GM19351 (cell line): ENCODE measurements around the gene SLC38A6.
A peak's percentile ranks its signal among the peaks of the same experiment; 100 is the strongest.

Experiments
- ATAC-seq: cut with Tn5 transposase; IDR thresholded peaks from one replicate; pipeline ENCODE4 v1.9.1; 2021; ENCODE audit warnings: mild to moderate bottlenecking, moderate library complexity; ENCODE audit not compliant: unreplicated experiment

Gene SLC38A6

DNA sequence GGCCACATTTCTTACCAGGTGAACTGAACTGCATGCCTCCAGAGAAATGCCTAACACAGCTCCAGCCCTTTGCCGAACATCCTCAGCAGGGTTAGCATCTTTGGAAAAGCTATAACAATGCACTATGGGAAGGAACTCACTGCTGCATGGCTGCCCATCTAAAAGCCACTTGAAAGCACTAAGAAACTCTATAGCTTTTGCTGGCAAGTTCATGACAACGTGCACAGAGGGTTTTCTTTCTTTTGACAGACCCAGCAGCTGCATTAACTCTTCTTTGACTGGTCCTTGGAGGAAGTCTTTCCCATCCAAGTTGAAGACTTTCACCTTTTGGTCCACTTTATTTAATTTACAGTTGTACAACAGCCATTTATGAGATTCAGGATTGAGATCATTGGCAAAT is 5.5 kb upstream of the SLC38A6 start:
- no peak for ATAC-seq

DNA sequence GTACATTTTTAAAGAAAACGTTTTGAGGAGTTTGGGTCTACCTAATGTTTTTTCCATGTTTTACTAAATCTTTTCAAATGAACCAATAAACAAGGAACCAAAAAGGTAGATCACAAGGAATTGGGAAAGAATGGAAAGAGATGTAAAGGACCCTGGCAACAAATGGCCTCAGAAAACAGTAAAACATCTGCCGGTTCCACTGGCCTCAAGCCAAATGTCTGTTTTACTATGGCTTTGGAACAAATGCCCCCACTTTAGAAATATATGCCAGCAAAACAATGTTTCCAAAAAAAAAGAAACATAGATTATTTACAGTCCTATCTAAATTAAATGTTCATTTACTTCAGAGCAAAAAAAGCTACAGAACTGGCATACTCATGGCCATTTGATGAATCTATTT is 3.2 kb upstream of the SLC38A6 start:
- no peak for ATAC-seq

GRCh38 chr14:60981633-60982455 is 799 bp downstream of the SLC38A6 start:
- no peak for ATAC-seq

DNA sequence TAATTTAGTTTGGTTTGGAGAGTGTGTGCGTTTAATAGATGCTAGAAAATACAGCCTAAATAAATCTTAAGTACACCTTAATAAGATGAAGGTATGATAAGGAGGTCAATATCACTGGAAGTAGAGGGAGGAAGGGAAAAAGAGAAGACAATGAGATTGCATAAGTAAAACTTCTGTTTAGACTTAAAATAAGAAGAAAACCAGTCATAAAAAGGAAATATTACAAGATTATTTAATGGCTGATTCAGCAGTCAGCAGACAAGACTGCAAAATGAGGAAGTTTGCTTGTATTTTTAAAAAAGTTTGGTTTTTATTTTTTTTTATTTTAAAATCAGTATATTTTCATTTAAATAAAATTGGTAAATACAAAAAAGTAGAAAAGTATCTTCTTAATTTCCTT is 3.2 kb downstream of the SLC38A6 start:
- no peak for ATAC-seq

DNA sequence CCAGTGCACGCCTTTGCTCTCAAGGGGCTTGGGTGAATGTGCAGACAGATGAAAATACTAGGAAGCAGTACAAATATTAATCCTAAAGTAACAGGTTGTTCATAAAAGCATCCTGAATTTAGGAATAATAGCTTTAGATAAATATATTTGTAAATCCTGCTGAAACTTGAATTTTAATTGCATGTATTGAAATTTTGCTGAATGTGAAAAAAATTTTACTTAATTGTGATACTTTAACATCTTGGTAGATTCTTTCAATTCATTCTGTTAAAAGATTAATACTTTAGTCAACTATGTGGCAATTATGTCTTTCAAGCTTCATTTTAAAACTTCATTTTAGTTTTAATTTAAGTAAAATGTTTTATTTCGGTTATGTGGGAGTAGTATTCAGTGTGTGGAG is 5.5 kb downstream of the SLC38A6 start:
- no peak for ATAC-seq

DNA sequence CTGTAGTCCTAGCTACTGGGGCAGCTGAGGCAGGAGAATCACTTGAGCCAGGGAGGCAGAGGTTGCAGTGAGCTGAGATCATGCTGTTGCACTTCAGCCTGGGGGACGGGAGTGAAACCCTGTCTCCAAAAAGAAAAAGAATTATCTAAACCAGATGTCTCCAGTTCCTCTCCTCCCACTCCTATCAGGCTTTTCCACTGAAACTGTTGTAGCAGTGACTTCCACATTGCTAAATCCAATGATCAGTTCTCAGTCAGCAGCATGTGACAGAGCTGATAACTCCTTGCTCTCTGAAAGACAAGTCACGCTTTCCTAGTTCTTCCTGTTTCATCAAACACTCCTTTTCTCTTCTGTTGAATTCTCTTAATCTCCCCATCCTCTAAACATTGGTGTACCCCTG is 8.6 kb downstream of the SLC38A6 start:
- no peak for ATAC-seq

GRCh38 chr14:60998617-60999016 is 17.6 kb downstream of the SLC38A6 start:
- ATAC-seq = no peak

DNA sequence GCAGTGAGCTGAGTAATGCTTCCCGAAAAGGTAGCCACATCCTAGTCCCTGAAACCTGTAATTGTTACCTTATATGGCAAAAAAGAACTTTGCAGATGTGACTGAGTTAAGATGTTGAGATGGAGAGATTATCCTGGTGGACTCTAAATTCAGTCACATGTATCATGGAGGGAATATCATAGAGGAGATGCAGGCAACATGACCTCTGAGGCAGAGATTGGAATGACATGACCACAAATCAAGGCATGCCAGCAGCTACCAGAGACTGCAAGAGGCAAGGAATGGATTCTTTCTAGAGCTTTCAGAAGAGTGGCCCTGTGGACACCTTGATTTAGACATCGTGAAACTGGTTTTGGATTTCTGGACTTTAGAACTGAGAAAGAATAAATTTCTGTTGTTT is 18.5 kb downstream of the SLC38A6 start:
- no peak for ATAC-seq

DNA sequence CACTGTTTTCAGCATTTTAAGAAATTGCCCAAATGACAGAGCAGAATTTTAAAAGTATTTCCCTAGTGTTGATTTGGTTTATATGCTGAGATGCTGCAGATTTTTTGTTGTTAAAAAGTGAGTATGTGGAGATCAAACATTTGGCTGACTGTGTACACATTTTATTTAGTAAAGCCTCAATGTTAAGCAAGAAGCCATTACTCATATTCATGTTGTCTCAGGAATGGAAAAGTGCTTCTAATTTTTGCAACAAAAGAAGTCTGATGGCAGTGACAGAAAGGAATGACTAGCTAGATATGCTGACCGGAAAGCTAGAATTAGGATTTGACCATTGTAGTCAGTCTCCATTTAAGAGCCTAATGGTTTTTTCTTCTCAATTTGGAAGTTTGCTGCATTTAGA is 22.5 kb downstream of the SLC38A6 start:
- ATAC-seq = no peak

DNA sequence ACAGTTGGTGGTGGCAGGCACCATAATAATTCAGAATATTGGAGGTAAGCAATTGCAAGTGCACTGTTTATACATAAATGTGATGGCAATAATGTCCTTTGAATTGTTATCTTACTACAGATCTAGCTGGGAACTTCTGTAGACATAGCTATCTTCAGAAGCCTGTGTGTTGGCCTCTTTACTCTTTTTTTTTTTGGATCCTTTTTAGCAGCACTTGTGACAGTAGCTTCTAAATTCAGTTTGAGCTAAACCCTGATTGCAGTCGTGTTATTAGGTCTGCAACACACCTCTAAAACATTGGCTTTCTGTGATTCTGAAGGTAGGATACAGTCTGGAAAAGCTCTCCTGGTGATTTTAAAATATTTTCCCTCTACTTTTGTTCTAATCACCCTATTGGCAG is 38.5 kb downstream of the SLC38A6 start:
- ATAC-seq = no peak

GRCh38 chr14:61025251-61026223 is 44.5 kb downstream of the SLC38A6 start:
- peak; percentile 53 for ATAC-seq

DNA sequence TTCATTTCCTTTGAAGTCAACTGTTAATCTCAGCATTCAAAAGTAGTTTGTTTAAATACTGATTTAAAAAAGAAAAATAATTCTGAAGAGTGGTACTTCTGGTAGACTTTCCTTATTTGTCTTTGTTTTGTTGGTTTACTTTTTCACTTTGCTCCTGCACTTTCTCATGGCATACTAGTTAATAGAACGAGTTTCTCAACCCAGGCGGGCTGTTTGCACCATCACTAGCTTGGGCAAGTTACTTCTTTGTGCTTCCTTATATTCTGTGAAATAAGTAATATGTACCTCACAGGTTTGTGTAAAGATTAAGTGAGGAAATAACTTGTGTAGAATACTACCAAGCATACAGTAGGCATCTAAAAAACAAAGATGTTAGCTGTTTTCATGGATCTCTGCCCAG is 45.5 kb downstream of the SLC38A6 start:
- ATAC-seq = no peak

DNA sequence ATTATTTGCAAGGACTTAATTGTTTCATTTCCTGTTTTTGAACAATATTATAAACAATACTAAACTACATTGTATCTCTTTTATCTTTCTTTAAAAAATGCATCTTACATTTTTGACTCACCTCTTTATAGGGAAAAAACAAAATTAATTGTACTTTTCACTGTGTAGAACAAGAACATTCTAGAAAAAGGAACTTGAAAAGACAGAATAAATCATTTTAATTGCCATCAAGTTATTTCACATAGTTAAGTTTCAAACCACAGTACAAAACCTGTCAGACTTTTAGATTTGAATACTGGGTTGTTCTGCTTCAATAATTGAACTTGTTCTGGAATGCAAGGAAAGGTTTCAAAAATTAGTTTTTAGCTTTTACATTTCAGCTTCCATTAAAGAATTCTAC is 50.0 kb downstream of the SLC38A6 start:
- ATAC-seq = no peak

DNA sequence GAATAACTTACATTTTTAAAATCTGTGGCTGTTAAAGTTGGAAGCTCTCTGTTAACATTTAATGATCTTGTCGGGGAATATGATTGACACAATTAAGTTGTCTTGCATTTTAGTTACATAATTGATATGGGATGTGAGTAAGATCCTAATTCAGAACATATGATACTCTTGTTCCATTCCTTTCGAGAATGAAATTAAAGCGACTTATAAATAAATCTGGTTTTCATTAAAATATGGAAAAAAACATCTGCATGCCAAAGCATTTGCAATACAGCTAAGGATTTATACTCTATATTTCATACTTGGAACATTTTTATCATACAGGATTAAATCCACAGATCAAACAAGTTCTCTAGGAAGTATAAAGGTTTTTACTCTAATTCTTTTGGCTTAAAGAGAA is 52.0 kb downstream of the SLC38A6 start:
- ATAC-seq = no peak

GRCh38 chr14:61033855-61034254 is 52.8 kb downstream of the SLC38A6 start:
- ATAC-seq = no peak

- peak; percentile 91 for ATAC-seq
These were observed 53.5 kb downstream of the SLC38A6 start for GRCh38 chr14:61034416-61035120.

DNA sequence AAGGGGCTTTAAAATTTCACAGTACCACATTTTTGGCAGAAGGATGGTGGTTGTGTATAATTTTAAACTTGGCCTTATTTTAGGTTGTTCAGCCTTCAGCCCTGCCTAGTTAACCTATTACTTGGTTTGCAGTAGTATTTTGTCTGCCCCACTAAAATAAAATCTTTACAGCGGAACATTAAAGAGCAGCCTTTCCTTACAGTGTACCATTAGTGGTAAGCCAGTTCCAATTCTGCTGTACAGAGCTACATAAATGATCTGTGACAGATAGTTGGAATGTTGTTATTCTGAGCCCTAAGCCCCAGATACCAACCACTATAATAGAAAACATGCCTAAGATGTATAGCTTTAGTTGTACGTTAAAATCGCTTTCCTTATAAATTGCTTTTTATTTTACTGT is 56.2 kb downstream of the SLC38A6 start:
- ATAC-seq = no peak

DNA sequence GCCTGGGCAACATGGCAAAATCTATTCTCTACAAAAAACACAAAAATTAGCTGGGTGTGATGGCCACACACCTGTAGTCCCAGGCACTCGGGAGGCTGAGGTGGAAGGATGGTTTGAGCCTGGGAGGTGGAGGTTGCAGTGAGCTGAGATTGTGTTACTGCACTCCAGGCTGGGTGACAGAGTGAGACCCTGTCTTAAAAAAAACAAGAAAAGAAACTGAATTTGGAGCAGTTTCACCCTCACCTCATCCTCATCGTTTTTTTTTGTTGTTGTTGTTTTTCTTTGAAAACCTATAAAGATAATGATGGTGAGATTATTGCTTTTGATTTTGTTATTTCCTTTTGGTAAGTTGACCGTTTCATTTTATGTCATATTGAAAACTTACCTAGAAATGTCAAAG is 60.7 kb downstream of the SLC38A6 start:
- ATAC-seq = no peak

GRCh38 chr14:61042220-61042619 is 61.2 kb downstream of the SLC38A6 start:
- ATAC-seq = no peak

DNA sequence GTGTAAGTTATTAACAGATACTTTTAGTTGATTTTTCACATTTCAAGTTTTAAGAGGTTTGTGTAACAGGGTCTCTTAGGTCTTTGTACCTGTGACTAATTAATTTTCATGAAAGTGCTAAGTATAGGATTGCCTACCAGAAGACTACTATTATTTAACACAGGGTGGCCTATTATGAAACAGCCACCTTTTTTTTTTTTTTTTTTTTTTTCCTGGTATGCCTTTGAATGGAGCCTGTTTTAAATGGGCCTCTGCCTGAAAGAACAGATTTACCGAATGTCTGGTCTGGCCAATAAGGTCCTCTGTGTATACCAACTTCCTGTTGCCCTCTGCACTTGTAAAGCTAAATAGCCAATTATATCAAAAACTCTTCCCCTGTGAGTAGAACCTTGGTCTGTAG is 62.5 kb downstream of the SLC38A6 start:
- no peak for ATAC-seq

DNA sequence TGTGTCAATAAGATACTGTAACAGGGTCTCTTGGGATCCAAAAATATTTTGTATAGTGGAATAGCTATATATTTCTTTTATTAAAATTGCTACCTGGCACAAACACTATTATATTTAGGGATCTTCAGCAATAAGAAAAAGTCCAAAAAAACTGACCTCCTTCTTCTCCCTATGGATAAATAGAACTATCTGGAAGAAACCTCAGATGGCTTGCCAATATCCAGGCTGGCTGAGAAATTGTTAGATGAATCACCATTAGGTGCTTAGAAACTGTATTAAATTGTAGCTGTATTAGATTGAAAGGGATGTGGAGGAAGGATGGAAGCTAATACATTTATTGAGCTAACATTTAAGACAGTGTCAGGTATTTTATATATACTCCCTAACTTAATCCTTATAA is 66.0 kb downstream of the SLC38A6 start:
- no peak for ATAC-seq
